Fibroblast of skin of right quadriceps (primary cell): ENCODE measurements around the gene LDLRAD4.

Experiments used
- DNase-seq: peaks from one replicate; pipeline ENCODE4 v3.0.0-alpha.2; 2013

The LDLRAD4 gene

GRCh38 chr18:13376298-13376840 lies 157.8 kb downstream of the LDLRAD4 start:
- no peak for DNase-seq

- no peak for DNase-seq
Measured at GRCh38 chr18:13376841-13377351, 158.3 kb downstream of the LDLRAD4 start.

GRCh38 chr18:13377496-13377895 lies 158.9 kb downstream of the LDLRAD4 start:
- no peak for DNase-seq

- DNase-seq: no peak
Measured at GRCh38 chr18:13378150-13378549, 159.6 kb downstream of the LDLRAD4 start.

GRCh38 chr18:13379062-13379865 lies 160.7 kb downstream of the LDLRAD4 start:
- DNase-seq: no peak

- DNase-seq: no peak
Measured at GRCh38 chr18:13379930-13380690, 161.6 kb downstream of the LDLRAD4 start.

- DNase-seq: no peak
Measured at GRCh38 chr18:13380691-13381070, 162.1 kb downstream of the LDLRAD4 start.

- DNase-seq: no peak
Measured at GRCh38 chr18:13381331-13381730, 162.8 kb downstream of the LDLRAD4 start.

- peak; percentile 48 for DNase-seq
Measured at GRCh38 chr18:13381944-13382365, 163.4 kb downstream of the LDLRAD4 start.

- peak; percentile 65 for DNase-seq
Measured at GRCh38 chr18:13382366-13382953, 163.9 kb downstream of the LDLRAD4 start.

- no peak for DNase-seq
Measured at GRCh38 chr18:13382954-13383827, 164.6 kb downstream of the LDLRAD4 start.

GRCh38 chr18:13386891-13387801 lies 168.6 kb downstream of the LDLRAD4 start:
- no peak for DNase-seq

- DNase-seq: peak; percentile 72
Measured at GRCh38 chr18:13387855-13388548, 169.4 kb downstream of the LDLRAD4 start.

GRCh38 chr18:13388586-13389490 lies 170.3 kb downstream of the LDLRAD4 start:
- DNase-seq: no peak

- no peak for DNase-seq
Measured at GRCh38 chr18:13389491-13390131, 171.1 kb downstream of the LDLRAD4 start.

- no peak for DNase-seq
Measured at GRCh38 chr18:13390196-13390595, 171.6 kb downstream of the LDLRAD4 start.

- DNase-seq: no peak
Measured at GRCh38 chr18:13390711-13391110, 172.2 kb downstream of the LDLRAD4 start.

- DNase-seq: no peak
Measured at GRCh38 chr18:13392029-13392750, 173.6 kb downstream of the LDLRAD4 start.
